Body of pancreas (tissue), 4 donors: Measurements from ENCODE around the gene BHLHE40.

Experiments used
- POLR2A ChIP-seq, 3 donors: fragments of 450-650 bp; IDR thresholded peaks; one replicate each; pipeline ENCODE4 v1.6.1; 2016; ENCODE audit warnings: antibody characterized with exemption in 3 of 3, mild to moderate bottlenecking in 2 of 3
- TF ChIP-seq, protein P1 (sequence below), 7 experiments: fragments of 450-650 bp in 4 of 7; fragments of 200-600 bp in 3 of 7; sonication (generic) in 3 of 7; IDR thresholded peaks; one replicate each; pipeline ENCODE4 v1.5.1; 2016 to 2019; ENCODE audit warnings: antibody characterized with exemption in 7 of 7

GRCh38 chr3:5022966-5023776, 43.9 kb downstream of the BHLHE40 start:
- TF ChIP-seq, protein P1, sequence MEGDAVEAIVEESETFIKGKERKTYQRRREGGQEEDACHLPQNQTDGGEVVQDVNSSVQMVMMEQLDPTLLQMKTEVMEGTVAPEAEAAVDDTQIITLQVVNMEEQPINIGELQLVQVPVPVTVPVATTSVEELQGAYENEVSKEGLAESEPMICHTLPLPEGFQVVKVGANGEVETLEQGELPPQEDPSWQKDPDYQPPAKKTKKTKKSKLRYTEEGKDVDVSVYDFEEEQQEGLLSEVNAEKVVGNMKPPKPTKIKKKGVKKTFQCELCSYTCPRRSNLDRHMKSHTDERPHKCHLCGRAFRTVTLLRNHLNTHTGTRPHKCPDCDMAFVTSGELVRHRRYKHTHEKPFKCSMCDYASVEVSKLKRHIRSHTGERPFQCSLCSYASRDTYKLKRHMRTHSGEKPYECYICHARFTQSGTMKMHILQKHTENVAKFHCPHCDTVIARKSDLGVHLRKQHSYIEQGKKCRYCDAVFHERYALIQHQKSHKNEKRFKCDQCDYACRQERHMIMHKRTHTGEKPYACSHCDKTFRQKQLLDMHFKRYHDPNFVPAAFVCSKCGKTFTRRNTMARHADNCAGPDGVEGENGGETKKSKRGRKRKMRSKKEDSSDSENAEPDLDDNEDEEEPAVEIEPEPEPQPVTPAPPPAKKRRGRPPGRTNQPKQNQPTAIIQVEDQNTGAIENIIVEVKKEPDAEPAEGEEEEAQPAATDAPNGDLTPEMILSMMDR (IDR thresholded peaks at IDR 0.05): no peak
- TF ChIP-seq POLR2A (IDR thresholded peaks at IDR 0.05): no peak
